Heart left ventricle (tissue), 13 donors: ENCODE data around the gene CES4A.
"Not testable (repeated sequence)": the region's sequence is repeated elsewhere in the genome, so short reads cannot be mapped to it uniquely, and the experiment has no call there.

Experiments
- CTCF ChIP-seq, 12 donors: fragments of 200-600 bp; sonication (generic) in 4 of 12; IDR thresholded peaks; one replicate each; pipeline versions ENCODE4 v1.5.0 to v1.8.0; 2018 to 2022; ENCODE audit warnings: antibody characterized with exemption in 12 of 12, mild to moderate bottlenecking in 5 of 12
- POLR2A ChIP-seq, 2 donors: fragments of 450-650 bp; IDR thresholded peaks; one replicate each; pipeline ENCODE4 v1.6.1; 2017; ENCODE audit warnings: antibody characterized with exemption in 2 of 2, mild to moderate bottlenecking in 2 of 2, moderate library complexity in 2 of 2
- donor health status: ischemic (EF 13 %, LVEDD 7.1; RV severe dilation, severe dysfunction).
- donor health status: DM: no; HTN: yes; CAD: no.
- donor health status: DM: no; HTN: no; CAD: no.
- donor health status: ischemic (EF 25% LVEDD 6.9; RV normal size, moderate dysfunction).
- donor health status: ischemic (EF 25% LVEDD 5.7; RV mildly dilated, moderate dysfunction).
- donor health status: ischemic (EF 35%, LVEDD 5.7; RV mildly dilated, moderate dysfunction).
- donor health status: nonischemic (EF 11% LVEDD 7.7; RV severe dilation, severe dysfunction).
- donor health status: DM: yes; HTN: yes; CAD: no.
- donor health status: PGD.
- donor health status: ischemic (EF 29% LVEDD 5.4; RV normal size, mild dysfunction).
- donor health status: nonischemic (EF 23%, LVEDD 6.1; RV moderate dilation, normal function).

- TF ChIP-seq CTCF, POLR2A (IDR thresholded peaks at IDR 0.05): not testable (repeated sequence)
Observed at GRCh38 chr16:66974156-66974931, 14.0 kb upstream of the CES4A start.
